Ishikawa (cell line): ENCODE data around the gene OLAH.

Source experiments
- CEBPB ChIP-seq: IDR thresholded peaks from 2 replicates; pipeline ENCODE4 v1.6.1; 2012
- EGR1 ChIP-seq: IDR thresholded peaks from 2 replicates; pipeline ENCODE4 v1.6.1; 2012
- EP300 ChIP-seq: IDR thresholded peaks from 2 replicates; pipeline ENCODE4 v1.6.1; 2012; ENCODE audit warnings: borderline replicate concordance
- MAX ChIP-seq: IDR thresholded peaks from 2 replicates; pipeline ENCODE4 v1.6.1; 2012
- RAD21 ChIP-seq: IDR thresholded peaks from 2 replicates; pipeline ENCODE4 v1.6.1; 2012; ENCODE audit warnings: low read depth
- TAF1 ChIP-seq: IDR thresholded peaks from 2 replicates; pipeline ENCODE4 v1.6.1; 2012; ENCODE audit warnings: low read depth, mild to moderate bottlenecking
- YY1 ChIP-seq: IDR thresholded peaks from 2 replicates; pipeline ENCODE4 v1.6.1; 2012; ENCODE audit warnings: low read depth
- ZBTB7A ChIP-seq: IDR thresholded peaks from 2 replicates; pipeline ENCODE4 v1.6.1; 2012; ENCODE audit warnings: low read depth

DNA sequence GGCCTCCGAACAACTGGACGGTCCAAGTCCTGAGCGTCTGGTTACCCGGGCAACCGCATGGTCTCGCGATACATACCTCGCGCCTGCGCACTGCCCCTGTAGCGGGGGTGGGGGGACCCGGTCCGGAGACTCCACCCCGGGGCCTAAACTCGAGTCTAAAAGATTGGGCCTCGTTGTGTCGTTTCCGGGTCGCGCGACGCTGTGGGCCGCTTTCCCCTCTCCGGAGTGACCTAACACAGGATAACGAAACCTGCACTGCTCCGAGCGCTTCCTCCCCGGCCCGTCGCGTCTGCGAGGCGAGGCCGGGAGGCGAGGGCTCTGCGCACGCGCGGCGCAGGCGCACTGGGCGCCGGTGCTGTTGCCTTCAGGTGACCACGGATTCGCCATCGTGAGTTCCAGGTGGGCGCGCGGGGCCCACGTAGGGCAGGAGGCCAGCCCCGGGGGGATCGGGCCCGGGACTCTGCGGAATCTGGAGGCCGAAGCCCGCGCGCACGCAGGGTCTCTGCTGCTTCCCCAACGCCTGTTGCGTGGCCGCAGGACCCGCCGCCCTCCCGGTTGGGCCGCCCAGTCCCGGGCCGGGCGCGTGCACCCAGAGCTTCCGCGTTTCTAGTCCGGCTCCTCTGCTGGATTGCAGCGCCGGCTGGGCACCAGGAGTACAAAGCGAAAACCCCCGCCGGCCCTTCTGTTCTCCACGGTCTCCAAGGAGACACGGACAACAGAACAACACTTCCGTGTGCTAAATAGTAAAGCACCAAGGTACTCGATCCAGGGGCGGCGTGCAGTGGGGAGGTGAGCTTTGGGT is 53.5 kb downstream of the OLAH start, which contains the start of gene RPP38:
- TF ChIP-seq MAX (peak; percentile 81), EP300 (no peak), RAD21 (no peak), CEBPB (no peak), YY1 (peak; percentile 77; the same call in 1 of the 2 replicates), TAF1 (peak; percentile 94), EGR1 (peak; percentile 88), ZBTB7A (peak; percentile 70; the same call in 1 of the 2 replicates)
